ENCODE data around the gene HLA-DOB. TPM values are rescaled to one million over a fixed set of nuclear protein-coding genes. Genes with fewer than 3 reads are reported as not detected.

Gene HLA-DOB
- total and polyA plus RNA-seq, 10 donors = 30.7 to 179 (median 48.2) TPM

DNA sequence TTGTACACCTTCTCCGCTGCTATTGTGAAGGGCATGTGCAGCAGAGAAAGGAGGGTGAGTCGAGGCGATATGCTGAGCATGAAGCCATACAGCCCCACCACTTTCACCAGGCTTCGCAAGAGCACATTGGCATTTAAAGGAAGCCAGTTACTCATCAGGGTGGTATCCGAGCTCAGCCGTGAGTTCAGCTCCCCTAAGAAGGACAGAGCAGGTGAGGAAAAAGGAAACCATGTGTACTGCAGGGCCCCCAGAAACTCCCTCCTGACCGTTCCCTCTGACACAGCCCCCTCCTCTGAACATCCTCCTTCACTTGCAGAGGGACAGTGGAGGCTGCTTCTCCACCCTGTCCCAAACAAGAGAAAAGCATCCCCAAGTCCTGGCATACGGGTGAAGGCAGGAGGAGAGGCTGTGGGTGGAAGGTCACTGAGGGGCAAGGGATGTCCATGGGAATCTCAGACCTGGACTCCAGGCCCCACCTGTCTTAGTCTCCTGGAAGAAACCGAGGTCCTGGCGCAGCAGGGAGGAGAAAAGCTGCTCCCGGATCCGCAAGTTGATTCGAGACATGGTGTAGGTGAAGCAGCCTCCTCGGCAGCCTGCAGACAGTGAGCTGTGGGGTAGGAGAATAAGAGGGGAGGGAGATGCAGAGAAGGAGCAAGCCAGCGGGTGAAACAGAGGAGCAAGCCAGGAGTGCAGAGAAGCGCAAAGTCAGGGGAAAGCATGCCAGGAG, 18.5 kb upstream of the HLA-DOB start:
- H3K27ac ChIP-seq = no peak overlapping the region
- no peak for TF ChIP-seq POLR2AphosphoS5 (IDR thresholded peaks at IDR 0.05)
- no peak for TF ChIP-seq POLR2A (IDR thresholded peaks at IDR 0.05)
- no peak for TF ChIP-seq CTCF (IDR thresholded peaks at IDR 0.05 in 8 of 11, conservative IDR thresholded peaks at IDR 0.05 in 3 of 11)
- peaks cover 0 to 79% (median 53%) of the 10 kb centered on the region in 6 donors for H3K36me3 ChIP-seq
- 92 to 95% (median 93%) methylated on average over 16 of the region's 16 CpGs for WGBS, 5 donors
- intact Hi-C loops (cut with DNase I; ENCODE audit: low total_unique reads) = no loop called here
- H3K27me3 ChIP-seq (replicated peaks in 1 of 7) = no peaks in the 10 kb centered on the region
- DNase-seq = no peak
- H3K4me3 ChIP-seq = no peak overlapping the region
- peaks cover 22 to 80% (median 49%) of the 10 kb centered on the region in 6 donors for H3K4me1 ChIP-seq
- no peaks in the 10 kb centered on the region for H3K9me3 ChIP-seq

DNA sequence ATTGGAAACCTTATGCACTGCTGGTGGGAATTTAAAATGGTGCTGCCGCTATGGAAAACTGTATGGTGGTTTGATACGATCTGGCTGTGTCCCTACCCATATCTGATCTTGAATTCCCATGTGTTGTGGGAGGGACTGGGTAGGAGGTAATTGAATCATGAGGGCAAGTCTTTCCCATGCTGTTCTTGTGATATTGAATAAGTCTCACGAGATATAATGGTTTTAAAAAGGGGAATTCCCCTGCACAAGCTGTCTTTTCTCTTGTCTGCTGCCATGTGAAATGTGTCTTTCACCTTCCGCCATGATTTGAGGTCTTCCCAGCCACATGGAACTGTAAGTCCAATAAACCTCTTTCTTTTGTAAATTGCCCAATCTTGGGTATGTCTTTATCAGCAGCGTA, 16.9 kb upstream of the HLA-DOB start:
- peaks cover 0 to 89% (median 67%) of the 10 kb centered on the region in 6 donors for H3K36me3 ChIP-seq

GRCh38 chr6:32832535-32832934, 15.7 kb upstream of the HLA-DOB start:
- Histone ChIP-seq H3K4me3 (no peak overlapping the region), H3K36me3 (peaks cover 0 to 100% (median 76%) of the 10 kb centered on the region in 6 donors), H3K4me1 (peaks cover 10 to 56% (median 27%) of the 10 kb centered on the region in 6 donors), H3K27ac (no peak overlapping the region), H3K9me3 (no peaks in the 10 kb centered on the region), H3K27me3 (replicated peaks in 1 of 7) (no peaks in the 10 kb centered on the region)
- TF ChIP-seq POLR2A (IDR thresholded peaks at IDR 0.05) (no peak), POLR2AphosphoS5 (IDR thresholded peaks at IDR 0.05) (peak in 1 of 3 donors; percentile 45)
- 75 to 88% (median 77%) methylated on average over 13 of the region's 13 CpGs for WGBS, 5 donors
- intact Hi-C loops (cut with DNase I; ENCODE audit: low total_unique reads) = loop anchor here (5.0 kb wide), 1 partner anchor 35 kb away; no protein-coding TSS in a partner anchor
- DNase-seq = no peak

More for the DNA sequence above, 16.9 kb upstream of the HLA-DOB start:
- H3K4me3 ChIP-seq = no peak overlapping the region
- intact Hi-C loops (cut with DNase I; ENCODE audit: low total_unique reads) = loop anchor here (5.0 kb wide), 1 partner anchor 34 kb away; no protein-coding TSS in a partner anchor
- no peak for DNase-seq
- H3K27me3 ChIP-seq (replicated peaks in 1 of 7) = no peaks in the 10 kb centered on the region
- H3K9me3 ChIP-seq = no peaks in the 10 kb centered on the region
- WGBS, 5 donors = 75 to 80% (median 79%) methylated on average over 5 of the region's 5 CpGs
- no peak for TF ChIP-seq POLR2AphosphoS5 (IDR thresholded peaks at IDR 0.05)
- TF ChIP-seq CTCF (IDR thresholded peaks at IDR 0.05 in 8 of 11, conservative IDR thresholded peaks at IDR 0.05 in 3 of 11) = no peak
- no peak for TF ChIP-seq POLR2A (IDR thresholded peaks at IDR 0.05)
- H3K27ac ChIP-seq = no peak overlapping the region
- H3K4me1 ChIP-seq = peaks cover 17 to 64% (median 32%) of the 10 kb centered on the region in 6 donors

DNA sequence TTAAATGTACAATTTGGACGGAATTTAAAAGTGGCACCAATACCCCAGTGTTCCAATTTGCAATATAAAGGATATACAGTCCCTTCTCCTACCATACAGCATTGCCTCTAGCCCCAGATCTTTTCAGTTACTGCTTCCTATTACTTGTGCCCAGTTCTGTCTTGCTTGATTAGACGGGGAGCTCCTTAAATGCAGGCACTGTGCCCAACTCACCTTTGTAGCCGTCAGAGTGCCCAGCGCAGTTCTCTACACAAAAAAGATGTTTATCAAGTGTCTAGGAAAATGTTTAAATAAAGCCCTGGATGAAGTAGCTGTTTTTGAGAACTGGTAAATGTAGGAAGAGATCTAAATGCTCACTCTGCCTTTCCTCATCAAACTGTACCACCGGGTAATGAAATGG, 14.1 kb upstream of the HLA-DOB start:
- H3K4me1 ChIP-seq = peaks cover 1 to 53% (median 13%) of the 10 kb centered on the region in 6 donors
- H3K27me3 ChIP-seq (replicated peaks in 1 of 7) = no peaks in the 10 kb centered on the region
- no peak overlapping the region for H3K27ac ChIP-seq
- 89 to 99% (median 94%) methylated on average over 5 of the region's 5 CpGs for WGBS, 5 donors
- no peak for TF ChIP-seq CTCF (IDR thresholded peaks at IDR 0.05 in 8 of 11, conservative IDR thresholded peaks at IDR 0.05 in 3 of 11)
- TF ChIP-seq POLR2A (IDR thresholded peaks at IDR 0.05) = no peak
- no peak overlapping the region for H3K4me3 ChIP-seq
- DNase-seq = no peak
- peaks cover 0 to 93% (median 77%) of the 10 kb centered on the region in 6 donors for H3K36me3 ChIP-seq
- H3K9me3 ChIP-seq = no peaks in the 10 kb centered on the region
- intact Hi-C loops (cut with DNase I; ENCODE audit: low total_unique reads) = loop anchor here (5.0 kb wide), 1 partner anchor 36 kb away; no protein-coding TSS in a partner anchor

Measured in spleen (tissue), 11 donors.